Lung (tissue), 12 donors: ENCODE data around the gene GPR12. TPM values are rescaled to one million over a fixed set of nuclear protein-coding genes. Genes with fewer than 3 reads are reported as not detected.
A peak's percentile ranks its signal among the peaks of the same experiment; 100 is the strongest.

ENCODE experiments used
- ATAC-seq: fragments of 200-7000 bp; cut with Tn5 transposase; one replicate; pipeline ENCODE4 v1.9.1; 2020; ENCODE audit warnings: moderate number of reproducible peaks; ENCODE audit not compliant: insufficient read depth, low FRiP score
- DNase-seq, 3 donors: peaks; one replicate each; pipeline ENCODE4 v3.0.0-alpha.2; 2013 to 2017
- H3K27ac ChIP-seq, 2 donors: one replicate each; pipeline ENCODE4 v1.5.1; 2013; ENCODE audit warnings: mild to moderate bottlenecking in 2 of 2, moderate library complexity in 2 of 2, control low read depth in 1 of 2, inconsistent platforms in 1 of 2, low read depth in 1 of 2, low read length in 1 of 2
- H3K27me3 ChIP-seq, 3 donors: one replicate each; pipeline ENCODE4 v1.5.1; 2013; ENCODE audit warnings: low read length in 2 of 3; ENCODE audit not compliant: control insufficient read depth in 3 of 3, insufficient read depth in 3 of 3
- H3K36me3 ChIP-seq, 4 donors: one replicate each; pipeline ENCODE4 v1.5.1; 2013; ENCODE audit warnings: low read length in 4 of 4, mild to moderate bottlenecking in 1 of 4, moderate library complexity in 1 of 4; ENCODE audit not compliant: control insufficient read depth in 4 of 4, insufficient read depth in 4 of 4
- H3K4me1 ChIP-seq, 5 donors: one replicate each; pipeline ENCODE4 v1.5.1; 2013; ENCODE audit warnings: low read length in 5 of 5, mild to moderate bottlenecking in 2 of 5, moderate library complexity in 1 of 5; ENCODE audit not compliant: control insufficient read depth in 5 of 5, insufficient read depth in 5 of 5
- H3K4me3 ChIP-seq: one replicate; pipeline ENCODE4 v1.5.1; 2013; ENCODE audit warnings: mild to moderate bottlenecking, control low read depth, moderate library complexity
- H3K9ac ChIP-seq, 2 donors: one replicate each; pipeline ENCODE4 v1.5.1; 2013; ENCODE audit warnings: low read length in 2 of 2, control low read depth in 1 of 2; ENCODE audit not compliant: insufficient read depth in 1 of 2
- H3K9me3 ChIP-seq, 4 donors: one replicate each; pipeline ENCODE4 v1.5.1; 2013; ENCODE audit warnings: low read length in 3 of 4, mild to moderate bottlenecking in 1 of 4, moderate library complexity in 1 of 4; ENCODE audit not compliant: control insufficient read depth in 4 of 4, insufficient read depth in 3 of 4
- WGBS, 2 donors: extraction: QIAGEN DNeasy Blood & Tissue Kit; methylation state at CpG; one replicate each; pipeline ENCODE4 v1.1.7; 2013; 5-methylcytosine and 5-hydroxymethylcytosine counted together
- polyA plus RNA-seq, 2 donors: library from polyadenylated mRNA; stranded (reverse); fragments of 200-250 nt; gene quantifications; one replicate each; pipeline ENCODE4 v1.2.1, GENCODE V29; 2013
- total RNA-seq, 2 donors: library from RNA; depleted of rRNA in 1 of 2; stranded (reverse); fragments of >200 nt in 1 of 2; gene quantifications; one replicate each; pipeline ENCODE4 v1.2.1, GENCODE V29; 2014 to 2021
- TF ChIP-seq, protein P1 (sequence below): IDR thresholded peaks from 2 replicates; pipeline ENCODE4 v1.5.1; 2012; ENCODE audit warnings: mild to moderate bottlenecking; ENCODE audit errors: control extremely low read depth, extremely low read depth
- donor health status: control.
- donor health status: control.
- donor health status: Bipolar disorder and iron deficiency.
- donor health status: healthy.
- donor health status: DM: yes; HTN: yes; CAD: no.

GPR12 gene
- total and polyA plus RNA-seq, 4 donors = 0.09 TPM; not detected in 3

DNA sequence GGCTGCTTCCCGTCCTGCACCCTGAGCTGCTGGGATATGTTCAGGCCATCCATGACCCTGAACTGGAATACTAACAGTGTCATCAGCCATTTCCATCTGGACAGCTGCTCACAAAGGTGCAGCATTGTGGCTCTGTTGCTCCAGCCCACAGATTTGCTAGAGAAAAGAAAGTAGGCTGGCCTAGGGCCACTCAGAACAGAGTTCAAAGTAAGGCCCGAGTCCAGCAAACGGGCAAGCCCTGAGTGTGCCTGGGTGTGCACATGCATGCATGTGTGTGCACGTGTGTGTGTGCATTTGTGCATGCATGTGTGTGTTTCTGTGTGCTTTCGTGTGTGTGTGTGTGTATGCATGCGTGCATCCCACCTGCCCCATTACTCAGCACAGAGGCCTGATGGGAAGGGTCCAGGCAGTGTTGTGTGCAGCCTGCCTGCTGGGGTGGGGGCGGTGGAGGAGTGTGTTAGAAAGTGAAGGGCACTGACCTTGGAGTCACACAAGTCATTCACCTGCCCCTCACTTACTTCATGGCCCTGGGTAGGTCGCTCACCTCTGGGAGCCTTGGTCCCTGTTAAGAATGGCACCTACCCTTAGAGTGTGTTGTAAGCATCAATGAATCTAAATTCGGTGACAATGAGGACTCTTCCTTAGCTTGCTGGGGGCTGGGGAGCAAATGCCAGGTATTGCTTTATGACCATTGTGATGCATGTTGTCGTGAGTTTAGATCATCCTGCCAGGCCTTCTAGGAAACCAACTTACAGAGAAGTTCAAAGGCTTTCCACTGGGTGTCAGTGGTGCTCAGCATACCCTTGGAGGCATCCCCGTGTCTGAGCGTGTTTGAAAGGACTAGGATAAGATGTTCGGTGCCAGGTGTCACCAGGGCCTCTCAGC, 53.2 kb downstream of the GPR12 start:
- no peak for ATAC-seq
- Histone ChIP-seq H3K27me3 (no peaks in the 10 kb centered on the region), H3K27ac (no peak overlapping the region), H3K36me3 (no peaks in the 10 kb centered on the region), H3K4me3 (no peak overlapping the region), H3K4me1 (peaks cover 0 to 7% (median 0%) of the 10 kb centered on the region in 5 donors), H3K9ac (no peak overlapping the region), H3K9me3 (peaks cover 0 to 2% (median 0%) of the 10 kb centered on the region in 4 donors)
- 51 to 53% methylated on average over 13 of the region's 13 CpGs for WGBS, 2 donors
- TF ChIP-seq, protein P1, sequence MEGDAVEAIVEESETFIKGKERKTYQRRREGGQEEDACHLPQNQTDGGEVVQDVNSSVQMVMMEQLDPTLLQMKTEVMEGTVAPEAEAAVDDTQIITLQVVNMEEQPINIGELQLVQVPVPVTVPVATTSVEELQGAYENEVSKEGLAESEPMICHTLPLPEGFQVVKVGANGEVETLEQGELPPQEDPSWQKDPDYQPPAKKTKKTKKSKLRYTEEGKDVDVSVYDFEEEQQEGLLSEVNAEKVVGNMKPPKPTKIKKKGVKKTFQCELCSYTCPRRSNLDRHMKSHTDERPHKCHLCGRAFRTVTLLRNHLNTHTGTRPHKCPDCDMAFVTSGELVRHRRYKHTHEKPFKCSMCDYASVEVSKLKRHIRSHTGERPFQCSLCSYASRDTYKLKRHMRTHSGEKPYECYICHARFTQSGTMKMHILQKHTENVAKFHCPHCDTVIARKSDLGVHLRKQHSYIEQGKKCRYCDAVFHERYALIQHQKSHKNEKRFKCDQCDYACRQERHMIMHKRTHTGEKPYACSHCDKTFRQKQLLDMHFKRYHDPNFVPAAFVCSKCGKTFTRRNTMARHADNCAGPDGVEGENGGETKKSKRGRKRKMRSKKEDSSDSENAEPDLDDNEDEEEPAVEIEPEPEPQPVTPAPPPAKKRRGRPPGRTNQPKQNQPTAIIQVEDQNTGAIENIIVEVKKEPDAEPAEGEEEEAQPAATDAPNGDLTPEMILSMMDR = peak; percentile 24
- DNase-seq = peak; percentile 47 to 66 (median 50)

DNA sequence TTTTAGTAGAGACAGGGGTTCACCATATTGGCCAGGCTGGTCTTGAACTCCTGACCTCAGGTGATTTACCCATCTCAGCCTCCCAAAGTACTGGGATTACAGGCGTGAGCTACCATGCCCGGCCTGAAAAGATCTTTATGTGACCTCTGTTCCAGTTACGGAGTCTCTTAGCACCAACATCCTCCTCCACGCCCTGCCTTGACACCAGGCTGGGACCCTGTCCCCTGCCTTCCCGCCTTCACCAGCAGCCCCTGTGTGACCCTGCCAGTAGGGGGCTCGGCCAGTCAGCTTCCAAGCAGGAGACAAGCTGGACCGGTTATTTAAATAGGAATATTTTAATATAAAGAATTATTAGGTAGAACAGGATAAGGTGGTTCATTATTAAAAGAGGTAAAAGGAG, 54.2 kb downstream of the GPR12 start:
- H3K36me3 ChIP-seq = no peaks in the 10 kb centered on the region
- H3K27me3 ChIP-seq = no peaks in the 10 kb centered on the region
- H3K27ac ChIP-seq = no peak overlapping the region
- WGBS, 2 donors = 51 to 55% methylated on average over 7 of the region's 7 CpGs
- H3K9ac ChIP-seq = no peak overlapping the region
- DNase-seq (no peak), ATAC-seq (no peak)
- H3K4me3 ChIP-seq = no peak overlapping the region
- peaks cover 0 to 4% (median 0%) of the 10 kb centered on the region in 5 donors for H3K4me1 ChIP-seq
- TF ChIP-seq, protein P1 = no peak
- peaks cover 0 to 2% (median 0%) of the 10 kb centered on the region in 4 donors for H3K9me3 ChIP-seq

DNA sequence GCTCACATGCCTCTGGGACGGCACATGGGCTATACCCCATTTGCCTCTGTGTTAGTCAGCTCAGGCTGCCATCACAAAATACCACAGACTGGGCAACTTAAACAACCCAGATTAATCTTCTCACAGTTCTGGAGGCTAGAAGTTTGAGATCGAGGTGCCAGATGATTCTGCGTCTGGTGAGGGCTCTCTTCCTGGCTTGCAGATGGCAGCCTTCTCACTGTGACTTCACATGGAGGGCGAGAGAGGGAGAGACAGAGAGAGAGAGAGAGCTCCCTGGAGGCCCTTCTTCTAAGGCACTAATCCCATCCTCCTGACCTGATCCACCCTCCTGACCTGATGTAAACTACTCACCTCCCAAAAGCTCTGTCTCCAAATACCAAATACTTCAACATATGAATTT, 55.0 kb downstream of the GPR12 start:
- Histone ChIP-seq H3K36me3 (no peaks in the 10 kb centered on the region), H3K27me3 (no peaks in the 10 kb centered on the region), H3K9me3 (peaks cover 0 to 2% (median 0%) of the 10 kb centered on the region in 4 donors), H3K4me1 (no peaks in the 10 kb centered on the region), H3K9ac (no peak overlapping the region), H3K4me3 (no peak overlapping the region), H3K27ac (no peak overlapping the region)
- TF ChIP-seq, protein P1 = no peak
- no peak for DNase-seq
- no peak for ATAC-seq
- WGBS, 2 donors = 89 to 93% methylated on average over 4 of the region's 4 CpGs

Other genes with a start within 250 kb of the GPR12 start
- 10 to 100 TPM; 11.1 to 14.4 TPM for gene WASF3, start 203.1 kb downstream of the GPR12 start, total RNA-seq
- gene WASF3, start 203.1 kb downstream of the GPR12 start, polyA plus RNA-seq = 1 to 10 TPM; 4.9 to 5.5 TPM